Neutrophil (primary cell): ENCODE results near the gene ARFGAP3.

Source experiments
- H3K27ac ChIP-seq: fragments of 200-600 bp; sonication (generic); 2 replicates; pipeline ENCODE4 v1.5.1; 2016; ENCODE audit warnings: mild to moderate bottlenecking, moderate library complexity
- H3K27me3 ChIP-seq: fragments of 200-600 bp; sonication (generic); 2 replicates; pipeline ENCODE4 v1.6.0; 2016; ENCODE audit warnings: mild to moderate bottlenecking
- H3K36me3 ChIP-seq: fragments of 200-600 bp; sonication (generic); 2 replicates; pipeline ENCODE4 v1.5.1; 2017
- H3K4me1 ChIP-seq, 2 experiments: fragments of 200-600 bp in 1 of 2; sonication (generic) in 1 of 2; 1 replicate in 1 of 2; 2 replicates in 1 of 2; pipeline versions ENCODE4 v1.5.1 to v1.6.1; 2013 to 2016; ENCODE audit warnings: low read depth in 1 of 2, low read length in 1 of 2, mild to moderate bottlenecking in 1 of 2, moderate library complexity in 1 of 2; ENCODE audit not compliant: control insufficient read depth in 1 of 2, insufficient read depth in 1 of 2
- H3K4me3 ChIP-seq, 2 experiments: fragments of 200-600 bp in 1 of 2; sonication (generic) in 1 of 2; 1 replicate in 1 of 2; 2 replicates in 1 of 2; pipeline ENCODE4 v1.5.1; 2013 to 2016; ENCODE audit warnings: low read depth in 1 of 2, low read length in 1 of 2, mild to moderate bottlenecking in 1 of 2, moderate library complexity in 1 of 2
- H3K9me3 ChIP-seq: fragments of 200-600 bp; sonication (generic); 2 replicates; pipeline ENCODE4 v1.5.1; 2016
- TF ChIP-seq, protein P1 (sequence below): fragments of 200-600 bp; sonication (generic); IDR thresholded peaks from 2 replicates; pipeline ENCODE4 v1.5.1; 2016; ENCODE audit warnings: antibody characterized with exemption

Gene ARFGAP3

DNA sequence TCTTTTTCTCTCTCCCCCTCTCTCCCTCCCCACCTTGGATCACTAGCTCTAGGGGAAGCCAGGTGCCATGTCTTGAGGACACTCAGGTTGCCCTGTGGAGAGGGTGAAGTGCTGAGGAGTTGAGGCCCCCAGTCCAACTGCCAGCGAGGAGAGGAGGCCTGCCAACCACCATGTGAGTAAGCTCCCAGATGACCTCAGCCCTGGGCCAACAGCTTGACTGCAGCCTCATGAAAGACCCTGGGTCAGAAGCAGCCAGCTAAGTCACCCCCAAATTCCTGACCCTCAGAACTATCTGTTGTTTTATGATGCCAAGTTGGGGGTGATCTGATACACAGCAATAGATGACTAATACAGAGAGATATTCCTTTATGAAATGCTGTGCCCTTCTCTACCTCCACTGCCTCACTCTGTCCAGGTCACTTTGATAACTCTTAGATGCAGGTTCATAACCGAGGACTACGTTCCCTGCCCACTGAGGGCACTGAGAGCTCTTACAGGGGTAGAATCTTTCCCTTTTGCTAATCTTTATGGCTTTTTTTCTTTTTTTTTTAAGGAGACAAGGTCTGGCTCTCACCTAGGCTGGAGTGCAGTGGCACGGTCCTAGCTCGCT, 8.0 kb downstream of the ARFGAP3 start:
- Histone ChIP-seq H3K9me3 (no peaks in the 10 kb centered on the region), H3K27ac (no peak overlapping the region), H3K4me3 (no peak overlapping the region), H3K36me3 (peaks cover 19% of the 10 kb centered on the region), H3K27me3 (no peaks in the 10 kb centered on the region), H3K4me1 (no peaks in the 10 kb centered on the region)
- TF ChIP-seq, protein P1, sequence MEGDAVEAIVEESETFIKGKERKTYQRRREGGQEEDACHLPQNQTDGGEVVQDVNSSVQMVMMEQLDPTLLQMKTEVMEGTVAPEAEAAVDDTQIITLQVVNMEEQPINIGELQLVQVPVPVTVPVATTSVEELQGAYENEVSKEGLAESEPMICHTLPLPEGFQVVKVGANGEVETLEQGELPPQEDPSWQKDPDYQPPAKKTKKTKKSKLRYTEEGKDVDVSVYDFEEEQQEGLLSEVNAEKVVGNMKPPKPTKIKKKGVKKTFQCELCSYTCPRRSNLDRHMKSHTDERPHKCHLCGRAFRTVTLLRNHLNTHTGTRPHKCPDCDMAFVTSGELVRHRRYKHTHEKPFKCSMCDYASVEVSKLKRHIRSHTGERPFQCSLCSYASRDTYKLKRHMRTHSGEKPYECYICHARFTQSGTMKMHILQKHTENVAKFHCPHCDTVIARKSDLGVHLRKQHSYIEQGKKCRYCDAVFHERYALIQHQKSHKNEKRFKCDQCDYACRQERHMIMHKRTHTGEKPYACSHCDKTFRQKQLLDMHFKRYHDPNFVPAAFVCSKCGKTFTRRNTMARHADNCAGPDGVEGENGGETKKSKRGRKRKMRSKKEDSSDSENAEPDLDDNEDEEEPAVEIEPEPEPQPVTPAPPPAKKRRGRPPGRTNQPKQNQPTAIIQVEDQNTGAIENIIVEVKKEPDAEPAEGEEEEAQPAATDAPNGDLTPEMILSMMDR: no peak

DNA sequence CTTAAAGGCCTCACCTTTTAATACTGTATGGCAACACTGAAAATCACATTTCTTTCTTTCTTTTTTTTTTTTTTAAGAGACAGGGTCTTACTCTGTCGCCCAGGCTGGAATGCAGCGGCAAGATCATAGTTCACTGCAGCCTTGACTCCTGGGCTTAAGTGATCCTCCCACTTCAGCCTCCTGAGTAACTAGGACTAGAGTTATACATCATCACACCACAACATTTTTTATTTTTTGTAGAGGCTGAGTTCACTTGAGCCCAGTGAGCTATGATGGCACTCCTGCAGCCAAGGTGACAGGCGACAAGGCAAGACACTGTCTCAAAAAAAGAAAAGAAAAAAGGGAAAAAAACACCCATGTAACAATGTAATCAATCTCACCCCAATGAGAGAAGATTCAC, 10.0 kb downstream of the ARFGAP3 start:
- H3K36me3 ChIP-seq: peaks cover 27% of the 10 kb centered on the region
- H3K4me3 ChIP-seq: no peak overlapping the region
- H3K4me1 ChIP-seq: no peaks in the 10 kb centered on the region

DNA sequence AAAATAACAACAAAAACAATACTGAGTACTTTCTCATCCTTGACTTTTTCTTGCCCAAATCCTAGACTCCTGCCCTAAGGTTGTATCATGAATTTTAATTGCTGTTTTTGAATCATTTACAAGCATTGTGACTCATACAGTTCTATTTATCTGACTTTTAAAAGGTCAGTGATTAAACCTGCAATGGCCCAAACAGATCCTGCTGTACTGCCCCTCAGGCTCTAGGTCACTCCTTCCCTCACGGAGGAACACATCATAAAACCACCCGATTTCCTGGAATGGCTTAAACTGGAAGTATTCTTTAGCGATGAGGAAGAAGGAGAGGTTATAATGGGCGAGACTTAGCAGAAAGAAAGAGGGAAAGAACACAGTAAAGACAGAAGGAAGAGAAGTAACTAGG, 12.3 kb downstream of the ARFGAP3 start:
- no peaks in the 10 kb centered on the region for H3K4me1 ChIP-seq
- no peak overlapping the region for H3K4me3 ChIP-seq
- H3K36me3 ChIP-seq: peaks cover 41% of the 10 kb centered on the region
- H3K9me3 ChIP-seq: no peaks in the 10 kb centered on the region
- TF ChIP-seq, protein P1: no peak
- no peak overlapping the region for H3K27ac ChIP-seq
- H3K27me3 ChIP-seq: no peaks in the 10 kb centered on the region

More for the DNA sequence above, 10.0 kb downstream of the ARFGAP3 start:
- Histone ChIP-seq H3K27me3 (no peaks in the 10 kb centered on the region), H3K9me3 (no peaks in the 10 kb centered on the region), H3K27ac (no peak overlapping the region)
- TF ChIP-seq, protein P1: no peak

DNA sequence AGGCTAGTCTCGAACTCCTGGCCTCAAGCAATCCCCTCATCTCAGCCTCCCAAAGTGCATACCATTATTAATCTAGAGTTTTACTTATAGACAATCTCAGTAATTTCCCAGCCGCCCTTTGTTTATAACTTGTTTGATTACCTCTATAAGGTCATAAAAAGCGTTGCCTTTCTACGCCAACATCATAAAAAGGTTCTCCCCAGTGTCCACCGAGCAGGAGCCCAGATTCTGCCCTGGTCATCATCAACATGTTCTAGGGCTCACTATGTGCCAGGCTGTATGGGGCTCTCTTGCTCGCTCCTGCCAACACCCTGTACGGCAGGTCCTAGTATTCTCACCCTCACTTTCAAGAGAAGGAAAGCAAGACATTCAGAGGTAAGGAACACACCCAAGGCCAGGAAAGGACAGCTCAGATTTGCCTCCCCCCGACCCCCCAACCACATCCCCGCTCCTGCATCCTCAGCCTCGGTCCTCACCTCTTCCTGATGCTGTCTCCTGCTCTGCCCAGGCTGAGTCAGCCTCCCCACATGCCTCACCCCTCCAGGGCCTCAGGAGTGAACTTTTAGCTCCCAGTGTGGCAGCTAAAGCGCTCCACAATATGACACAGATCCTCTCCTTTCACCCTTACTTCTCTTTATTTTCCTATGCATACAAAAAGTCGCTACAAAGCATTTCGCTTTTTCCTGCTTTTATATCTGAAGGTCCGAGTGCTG, 14.3 kb downstream of the ARFGAP3 start:
- no peaks in the 10 kb centered on the region for H3K9me3 ChIP-seq
- peaks cover 47% of the 10 kb centered on the region for H3K36me3 ChIP-seq
- H3K27ac ChIP-seq: no peak overlapping the region
- TF ChIP-seq, protein P1: no peak
- H3K4me1 ChIP-seq: no peaks in the 10 kb centered on the region
- H3K27me3 ChIP-seq: no peaks in the 10 kb centered on the region
- H3K4me3 ChIP-seq: no peak overlapping the region

DNA sequence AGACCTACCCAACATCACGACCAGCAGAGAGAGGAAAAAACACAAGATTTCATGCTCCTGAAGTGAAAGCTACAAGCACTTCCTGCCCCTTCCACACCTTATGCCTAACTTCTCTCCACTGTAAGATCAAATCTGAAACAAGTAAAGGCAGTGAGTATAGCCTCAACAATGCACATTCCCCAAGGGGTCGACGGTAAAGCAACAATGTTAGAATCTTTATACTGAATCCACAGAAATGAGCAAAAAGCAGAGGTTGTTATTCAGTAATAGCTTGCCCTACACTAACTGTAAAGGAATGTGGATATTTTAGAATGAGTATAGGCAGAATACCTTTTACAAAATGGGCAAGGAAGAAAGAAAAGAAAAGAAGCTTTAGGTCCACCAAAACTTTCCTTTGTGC, 15.6 kb downstream of the ARFGAP3 start:
- Histone ChIP-seq H3K4me3 (no peak overlapping the region), H3K4me1 (no peaks in the 10 kb centered on the region), H3K9me3 (no peaks in the 10 kb centered on the region), H3K27me3 (no peaks in the 10 kb centered on the region), H3K27ac (peak overlapping the region; percentile 15), H3K36me3 (peaks cover 49% of the 10 kb centered on the region)
- TF ChIP-seq, protein P1: no peak
